Measurements from ENCODE around the gene LMO3.

- TF ChIP-seq, protein P1, sequence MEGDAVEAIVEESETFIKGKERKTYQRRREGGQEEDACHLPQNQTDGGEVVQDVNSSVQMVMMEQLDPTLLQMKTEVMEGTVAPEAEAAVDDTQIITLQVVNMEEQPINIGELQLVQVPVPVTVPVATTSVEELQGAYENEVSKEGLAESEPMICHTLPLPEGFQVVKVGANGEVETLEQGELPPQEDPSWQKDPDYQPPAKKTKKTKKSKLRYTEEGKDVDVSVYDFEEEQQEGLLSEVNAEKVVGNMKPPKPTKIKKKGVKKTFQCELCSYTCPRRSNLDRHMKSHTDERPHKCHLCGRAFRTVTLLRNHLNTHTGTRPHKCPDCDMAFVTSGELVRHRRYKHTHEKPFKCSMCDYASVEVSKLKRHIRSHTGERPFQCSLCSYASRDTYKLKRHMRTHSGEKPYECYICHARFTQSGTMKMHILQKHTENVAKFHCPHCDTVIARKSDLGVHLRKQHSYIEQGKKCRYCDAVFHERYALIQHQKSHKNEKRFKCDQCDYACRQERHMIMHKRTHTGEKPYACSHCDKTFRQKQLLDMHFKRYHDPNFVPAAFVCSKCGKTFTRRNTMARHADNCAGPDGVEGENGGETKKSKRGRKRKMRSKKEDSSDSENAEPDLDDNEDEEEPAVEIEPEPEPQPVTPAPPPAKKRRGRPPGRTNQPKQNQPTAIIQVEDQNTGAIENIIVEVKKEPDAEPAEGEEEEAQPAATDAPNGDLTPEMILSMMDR (IDR thresholded peaks at IDR 0.05), result no peak
- TF ChIP-seq POLR2A (IDR thresholded peaks at IDR 0.05), result no peak
Observed at GRCh38 chr12:16531621-16532020, 74.3 kb downstream of the LMO3 start.
